Spleen (tissue), 7 donors: ENCODE measurements around the gene FRAS1.

Source experiments
- POLR2A ChIP-seq, 3 donors: fragments of 450-650 bp; IDR thresholded peaks; one replicate each; pipeline ENCODE4 v1.5.1; 2017; ENCODE audit warnings: antibody characterized with exemption in 3 of 3, mild to moderate bottlenecking in 1 of 3
- POLR2AphosphoS5 ChIP-seq, 3 donors: sonication (generic); formaldehyde crosslinking; IDR thresholded peaks; one replicate each; pipeline ENCODE4 v1.5.1; 2017; ENCODE audit warnings: antibody characterized with exemption in 3 of 3
- TF ChIP-seq, protein P1 (sequence below), 11 experiments: fragments of 200-600 bp in 7 of 11; fragments of 450-650 bp in 4 of 11; sonication (generic) in 4 of 11; IDR thresholded peaks in 8 of 11; conservative IDR thresholded peaks in 3 of 11; 1 replicate in 7 of 11; 2 replicates in 4 of 11; pipeline versions ENCODE4 v1.4.0 to v1.8.0; 2016 to 2021; ENCODE audit warnings: antibody characterized with exemption in 11 of 11, inconsistent platforms in 4 of 11, mild to moderate bottlenecking in 1 of 11
- donor health status: DM: no; HTN: no; CAD: no; lungs with moderate emphysema.
- donor health status: DM: no; HTN: no; CAD: no.
- donor health status: DM: no; HTN: no; CAD: no.

DNA sequence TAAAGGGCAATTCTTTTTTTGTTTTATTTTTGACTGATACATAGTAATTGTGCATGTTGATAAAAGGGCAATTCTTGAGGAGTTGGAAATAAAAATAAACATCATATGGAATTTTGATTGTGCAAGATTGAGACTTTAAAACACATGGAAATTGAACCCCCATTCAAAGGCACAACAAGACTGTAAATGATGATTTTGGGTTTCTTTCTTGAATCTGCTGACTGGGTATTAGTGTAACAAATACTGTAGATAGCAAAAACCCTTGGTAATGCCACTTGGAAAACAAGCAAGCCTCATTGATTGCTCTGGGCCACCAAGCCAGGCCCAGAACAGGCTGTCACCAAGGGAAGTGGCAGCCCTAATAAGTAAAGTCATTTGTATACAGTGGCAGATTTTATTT, 421.4 kb downstream of the FRAS1 start:
- TF ChIP-seq, protein P1, sequence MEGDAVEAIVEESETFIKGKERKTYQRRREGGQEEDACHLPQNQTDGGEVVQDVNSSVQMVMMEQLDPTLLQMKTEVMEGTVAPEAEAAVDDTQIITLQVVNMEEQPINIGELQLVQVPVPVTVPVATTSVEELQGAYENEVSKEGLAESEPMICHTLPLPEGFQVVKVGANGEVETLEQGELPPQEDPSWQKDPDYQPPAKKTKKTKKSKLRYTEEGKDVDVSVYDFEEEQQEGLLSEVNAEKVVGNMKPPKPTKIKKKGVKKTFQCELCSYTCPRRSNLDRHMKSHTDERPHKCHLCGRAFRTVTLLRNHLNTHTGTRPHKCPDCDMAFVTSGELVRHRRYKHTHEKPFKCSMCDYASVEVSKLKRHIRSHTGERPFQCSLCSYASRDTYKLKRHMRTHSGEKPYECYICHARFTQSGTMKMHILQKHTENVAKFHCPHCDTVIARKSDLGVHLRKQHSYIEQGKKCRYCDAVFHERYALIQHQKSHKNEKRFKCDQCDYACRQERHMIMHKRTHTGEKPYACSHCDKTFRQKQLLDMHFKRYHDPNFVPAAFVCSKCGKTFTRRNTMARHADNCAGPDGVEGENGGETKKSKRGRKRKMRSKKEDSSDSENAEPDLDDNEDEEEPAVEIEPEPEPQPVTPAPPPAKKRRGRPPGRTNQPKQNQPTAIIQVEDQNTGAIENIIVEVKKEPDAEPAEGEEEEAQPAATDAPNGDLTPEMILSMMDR (IDR thresholded peaks at IDR 0.05 in 8 of 11, conservative IDR thresholded peaks at IDR 0.05 in 3 of 11), result no peak
- TF ChIP-seq POLR2AphosphoS5 (IDR thresholded peaks at IDR 0.05) (no peak), POLR2A (IDR thresholded peaks at IDR 0.05) (no peak)
